ENCODE data around the gene GLIS1. TPM values are rescaled to one million over a fixed set of nuclear protein-coding genes. Genes with fewer than 3 reads are reported as not detected.

GLIS1 gene
- total RNA-seq, 1 donor from 2014 or later: 1.2 TPM

DNA sequence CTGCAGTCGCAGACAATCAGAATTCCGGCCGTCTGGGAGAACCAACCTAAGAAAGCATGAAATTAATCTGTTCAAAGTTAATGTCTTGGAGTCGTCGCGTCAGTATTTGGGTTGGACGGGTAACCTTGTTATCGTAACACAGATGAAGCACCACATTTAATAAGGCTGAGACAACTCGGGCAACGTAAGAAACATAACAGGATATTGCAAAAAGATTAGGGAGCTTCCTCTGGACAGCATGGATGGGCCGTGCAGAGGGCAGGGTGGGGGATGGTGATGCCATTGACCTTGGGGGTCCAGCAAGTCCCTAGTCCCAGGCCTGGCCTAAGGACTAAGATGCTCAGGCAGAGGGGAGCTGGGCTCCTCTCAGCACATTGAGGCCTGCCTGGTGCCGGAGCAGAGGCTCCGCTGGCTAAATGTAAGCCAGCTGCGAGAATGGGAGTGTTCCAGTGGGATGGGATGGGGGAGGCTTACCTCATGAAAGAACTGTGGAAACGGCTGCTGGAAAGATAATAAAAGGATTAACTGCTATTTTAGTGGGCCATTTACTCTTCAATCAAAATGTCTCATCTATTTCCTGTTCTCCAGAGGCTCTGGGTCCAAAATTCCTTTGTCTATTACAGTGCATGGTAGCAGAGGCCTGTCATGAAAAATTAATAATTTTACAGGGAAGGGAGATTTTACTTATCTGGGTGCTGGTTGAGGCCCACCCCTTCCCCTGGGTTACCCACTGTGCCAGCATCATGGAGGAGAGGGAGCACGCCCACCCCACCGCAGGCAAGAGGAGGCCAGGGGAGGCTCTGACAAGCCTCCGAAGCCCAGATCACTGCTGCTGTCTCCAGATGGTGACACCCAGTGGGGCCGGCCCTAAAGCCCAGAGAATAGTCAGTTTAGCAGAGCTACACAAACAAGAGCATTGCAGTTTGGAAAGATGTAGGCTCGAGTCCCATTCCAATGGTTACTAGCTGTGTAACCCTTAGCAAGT lies 148.1 kb downstream of the GLIS1 start:
- no peaks in the 10 kb centered on the region for H3K27me3 ChIP-seq
- intact Hi-C loops (cut with DNase I): no loop called here
- no peak for DNase-seq (ENCODE audit: extremely low spot score in 2 of 2)
- peak overlapping the region; percentile 31 for H3K27ac ChIP-seq
- H3K36me3 ChIP-seq: no peaks in the 10 kb centered on the region
- H3K4me3 ChIP-seq: no peak overlapping the region
- H3K4me1 ChIP-seq: peaks cover 35% of the 10 kb centered on the region
- TF ChIP-seq POLR2A (IDR thresholded peaks at IDR 0.05): no peak
- peak in 1 of 2 donors; percentile 81 for TF ChIP-seq POLR2AphosphoS5 (IDR thresholded peaks at IDR 0.05; ENCODE audit: insufficient read depth in 1 of 2, low read depth in 1 of 2)
- no peaks in the 10 kb centered on the region for H3K9me3 ChIP-seq

DNA sequence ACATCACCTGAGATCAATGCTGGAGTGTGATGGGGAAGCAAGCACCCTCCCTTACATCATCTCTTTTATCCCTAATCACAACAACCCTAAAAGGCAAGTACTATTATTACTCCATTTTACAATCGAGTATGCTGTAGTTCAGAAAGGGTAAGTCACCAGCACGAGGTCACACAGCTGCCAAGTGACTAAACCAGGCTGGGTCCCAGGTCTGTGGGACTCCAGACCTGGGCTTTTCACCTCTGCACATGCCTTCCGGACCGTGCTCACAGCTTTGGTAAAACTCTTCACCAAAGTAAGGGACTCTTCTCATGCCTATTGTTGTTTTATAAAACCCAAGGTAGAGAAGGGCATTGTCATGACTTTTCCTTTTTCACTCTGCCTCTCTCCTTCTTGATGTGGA lies 148.9 kb downstream of the GLIS1 start:
- no peaks in the 10 kb centered on the region for H3K36me3 ChIP-seq
- no peak for TF ChIP-seq POLR2AphosphoS5 (IDR thresholded peaks at IDR 0.05; ENCODE audit: insufficient read depth in 1 of 2, low read depth in 1 of 2)
- TF ChIP-seq, protein P1, sequence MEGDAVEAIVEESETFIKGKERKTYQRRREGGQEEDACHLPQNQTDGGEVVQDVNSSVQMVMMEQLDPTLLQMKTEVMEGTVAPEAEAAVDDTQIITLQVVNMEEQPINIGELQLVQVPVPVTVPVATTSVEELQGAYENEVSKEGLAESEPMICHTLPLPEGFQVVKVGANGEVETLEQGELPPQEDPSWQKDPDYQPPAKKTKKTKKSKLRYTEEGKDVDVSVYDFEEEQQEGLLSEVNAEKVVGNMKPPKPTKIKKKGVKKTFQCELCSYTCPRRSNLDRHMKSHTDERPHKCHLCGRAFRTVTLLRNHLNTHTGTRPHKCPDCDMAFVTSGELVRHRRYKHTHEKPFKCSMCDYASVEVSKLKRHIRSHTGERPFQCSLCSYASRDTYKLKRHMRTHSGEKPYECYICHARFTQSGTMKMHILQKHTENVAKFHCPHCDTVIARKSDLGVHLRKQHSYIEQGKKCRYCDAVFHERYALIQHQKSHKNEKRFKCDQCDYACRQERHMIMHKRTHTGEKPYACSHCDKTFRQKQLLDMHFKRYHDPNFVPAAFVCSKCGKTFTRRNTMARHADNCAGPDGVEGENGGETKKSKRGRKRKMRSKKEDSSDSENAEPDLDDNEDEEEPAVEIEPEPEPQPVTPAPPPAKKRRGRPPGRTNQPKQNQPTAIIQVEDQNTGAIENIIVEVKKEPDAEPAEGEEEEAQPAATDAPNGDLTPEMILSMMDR (IDR thresholded peaks at IDR 0.05): no peak
- TF ChIP-seq POLR2A (IDR thresholded peaks at IDR 0.05): no peak
- H3K27ac ChIP-seq: peak overlapping the region; percentile 31
- intact Hi-C loops (cut with DNase I): no loop called here
- peaks cover 35% of the 10 kb centered on the region for H3K4me1 ChIP-seq
- H3K4me3 ChIP-seq: no peak overlapping the region
- no peaks in the 10 kb centered on the region for H3K27me3 ChIP-seq
- no peaks in the 10 kb centered on the region for H3K9me3 ChIP-seq
- no peak for DNase-seq (ENCODE audit: extremely low spot score in 2 of 2)

DNA sequence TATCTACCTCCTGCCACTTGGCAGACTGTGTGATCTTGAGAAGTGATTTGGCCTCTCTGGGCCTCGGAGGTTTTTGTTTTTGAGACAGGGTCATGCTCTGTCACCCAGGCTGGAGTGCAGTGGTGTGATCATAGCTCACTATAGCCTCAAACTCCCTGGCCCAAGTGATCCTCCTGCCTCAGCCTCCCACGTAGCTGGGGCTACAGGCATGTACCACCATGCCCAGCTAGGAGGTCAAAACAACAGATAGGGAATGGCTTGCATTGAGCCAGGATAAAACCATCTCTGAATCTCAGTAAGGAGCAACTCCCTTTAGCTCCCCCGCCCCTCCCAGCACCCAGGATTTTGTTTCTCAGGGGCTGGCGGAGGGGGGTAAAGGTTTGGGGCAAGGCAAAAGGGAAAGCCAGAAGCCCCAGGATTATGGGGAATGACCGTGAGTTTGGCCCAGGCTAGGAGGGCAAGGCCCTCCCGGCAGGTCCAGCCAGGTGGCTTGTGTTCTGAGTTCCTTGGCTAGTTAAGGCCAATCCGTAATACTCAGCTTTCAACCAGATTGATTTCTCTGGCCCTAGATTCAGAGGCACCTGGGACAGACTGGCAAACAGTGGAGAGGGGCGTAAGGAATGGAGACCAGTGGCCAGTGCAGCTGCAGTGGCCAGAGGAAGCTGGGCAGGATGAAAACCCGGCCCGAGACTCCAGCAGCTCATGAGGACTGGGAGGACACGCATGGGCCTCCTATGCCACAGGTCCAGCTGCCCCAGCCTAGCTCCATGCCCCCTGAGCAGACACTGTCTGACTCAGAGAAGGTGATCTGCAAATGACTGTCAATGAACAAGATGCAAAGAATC lies 149.7 kb downstream of the GLIS1 start:
- Histone ChIP-seq H3K27me3 (no peaks in the 10 kb centered on the region), H3K9me3 (no peaks in the 10 kb centered on the region), H3K4me1 (peaks cover 37% of the 10 kb centered on the region), H3K4me3 (no peak overlapping the region), H3K36me3 (no peaks in the 10 kb centered on the region), H3K27ac (no peak overlapping the region)
- DNase-seq (ENCODE audit: extremely low spot score in 2 of 2): peak; percentile 40 to 65
- intact Hi-C loops (cut with DNase I): no loop called here
- TF ChIP-seq, protein P1 (IDR thresholded peaks at IDR 0.05): no peak
- TF ChIP-seq POLR2A (IDR thresholded peaks at IDR 0.05) (no peak), POLR2AphosphoS5 (IDR thresholded peaks at IDR 0.05; ENCODE audit: insufficient read depth in 1 of 2, low read depth in 1 of 2) (no peak)

DNA sequence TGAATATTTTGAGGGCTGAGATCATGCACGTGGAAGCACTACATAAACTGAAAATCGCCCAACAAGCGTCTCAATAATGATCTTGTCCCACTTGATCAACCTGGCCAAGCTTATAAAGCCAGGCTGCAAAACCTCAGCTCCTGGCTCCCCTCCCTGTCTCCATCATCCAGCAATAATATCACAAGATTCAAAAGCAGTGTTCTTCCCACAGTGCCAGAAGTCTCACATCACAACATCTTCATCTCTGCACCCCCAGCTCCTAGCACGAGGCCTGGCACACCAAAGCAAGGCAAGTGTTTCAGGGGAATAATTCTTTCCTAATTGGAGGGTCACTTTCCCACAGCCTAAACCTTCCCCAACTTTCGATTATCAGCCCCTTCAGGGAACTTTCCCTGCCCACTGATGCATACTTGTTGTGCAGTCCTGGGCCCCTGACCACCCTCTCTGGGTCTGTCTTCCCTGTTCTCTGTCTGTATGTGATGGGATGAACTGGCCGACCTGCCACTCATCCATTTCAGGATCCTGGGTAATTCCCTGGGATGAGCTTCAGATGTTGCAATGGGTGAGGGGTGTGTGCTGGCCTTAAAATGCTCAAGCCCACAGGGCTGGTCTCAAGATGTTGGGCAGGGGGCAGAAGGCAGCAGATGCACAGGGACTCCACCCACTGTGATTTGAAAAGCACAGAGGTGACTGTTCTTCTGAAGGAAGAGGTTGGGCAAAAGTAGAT lies 150.7 kb downstream of the GLIS1 start:
- DNase-seq (ENCODE audit: extremely low spot score in 2 of 2): peak; percentile 61 to 81
- no peak for TF ChIP-seq POLR2AphosphoS5 (IDR thresholded peaks at IDR 0.05; ENCODE audit: insufficient read depth in 1 of 2, low read depth in 1 of 2)
- intact Hi-C loops (cut with DNase I): no loop called here
- Histone ChIP-seq H3K27ac (no peak overlapping the region), H3K4me3 (no peak overlapping the region), H3K36me3 (no peaks in the 10 kb centered on the region), H3K9me3 (no peaks in the 10 kb centered on the region), H3K27me3 (no peaks in the 10 kb centered on the region), H3K4me1 (peaks cover 43% of the 10 kb centered on the region)

DNA sequence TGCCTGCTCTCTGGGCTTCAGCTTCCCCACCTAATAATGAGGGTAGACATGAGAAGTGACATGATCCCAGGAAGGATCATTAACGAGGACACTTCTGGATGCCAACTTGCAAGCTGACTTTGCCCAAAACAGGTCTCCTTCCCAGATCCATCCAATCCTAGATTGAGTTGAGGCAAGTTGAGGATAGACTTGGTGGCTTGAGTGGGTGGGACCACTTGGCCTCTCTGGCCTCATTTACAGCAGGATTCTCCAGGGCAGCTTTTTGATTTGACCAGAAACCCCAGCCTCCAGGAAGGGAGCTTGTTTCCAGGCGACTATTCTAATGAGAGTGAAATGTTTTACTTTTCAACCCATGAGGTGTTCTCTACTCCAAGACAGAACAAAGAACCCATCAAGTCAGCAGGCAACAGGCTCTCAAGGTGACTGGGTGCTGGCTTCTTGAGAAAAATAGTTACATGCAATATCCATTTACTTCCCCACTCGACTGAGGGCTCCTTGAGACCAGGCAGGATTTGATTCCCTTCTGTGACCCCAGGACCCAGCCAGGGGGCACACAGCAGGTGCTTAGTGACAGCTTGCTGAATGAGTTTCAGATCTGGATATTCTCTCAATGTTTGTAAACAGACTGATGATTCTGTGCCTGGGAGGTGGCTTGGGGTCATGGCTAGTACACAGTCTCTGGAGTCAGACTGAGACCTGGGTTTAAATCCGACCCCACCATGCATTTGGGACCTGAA lies 151.5 kb downstream of the GLIS1 start:
- intact Hi-C loops (cut with DNase I): no loop called here
- TF ChIP-seq POLR2A (IDR thresholded peaks at IDR 0.05) (no peak), POLR2AphosphoS5 (IDR thresholded peaks at IDR 0.05; ENCODE audit: insufficient read depth in 1 of 2, low read depth in 1 of 2) (no peak)
- TF ChIP-seq, protein P1 (IDR thresholded peaks at IDR 0.05): no peak
- Histone ChIP-seq H3K36me3 (no peaks in the 10 kb centered on the region), H3K27me3 (no peaks in the 10 kb centered on the region), H3K27ac (no peak overlapping the region), H3K4me3 (no peak overlapping the region), H3K9me3 (no peaks in the 10 kb centered on the region), H3K4me1 (peaks cover 35% of the 10 kb centered on the region)
- peak; percentile 61 to 71 for DNase-seq (ENCODE audit: extremely low spot score in 2 of 2)

Data from vagina (tissue), 2 donors.